ENCODE data around the gene C11orf86. TPM values are rescaled to one million over a fixed set of nuclear protein-coding genes. Genes with fewer than 3 reads are reported as not detected.

C11orf86 gene, protein sequence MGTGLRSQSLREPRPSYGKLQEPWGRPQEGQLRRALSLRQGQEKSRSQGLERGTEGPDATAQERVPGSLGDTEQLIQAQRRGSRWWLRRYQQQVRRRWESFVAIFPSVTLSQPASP
- not detected for total RNA-seq

DNA sequence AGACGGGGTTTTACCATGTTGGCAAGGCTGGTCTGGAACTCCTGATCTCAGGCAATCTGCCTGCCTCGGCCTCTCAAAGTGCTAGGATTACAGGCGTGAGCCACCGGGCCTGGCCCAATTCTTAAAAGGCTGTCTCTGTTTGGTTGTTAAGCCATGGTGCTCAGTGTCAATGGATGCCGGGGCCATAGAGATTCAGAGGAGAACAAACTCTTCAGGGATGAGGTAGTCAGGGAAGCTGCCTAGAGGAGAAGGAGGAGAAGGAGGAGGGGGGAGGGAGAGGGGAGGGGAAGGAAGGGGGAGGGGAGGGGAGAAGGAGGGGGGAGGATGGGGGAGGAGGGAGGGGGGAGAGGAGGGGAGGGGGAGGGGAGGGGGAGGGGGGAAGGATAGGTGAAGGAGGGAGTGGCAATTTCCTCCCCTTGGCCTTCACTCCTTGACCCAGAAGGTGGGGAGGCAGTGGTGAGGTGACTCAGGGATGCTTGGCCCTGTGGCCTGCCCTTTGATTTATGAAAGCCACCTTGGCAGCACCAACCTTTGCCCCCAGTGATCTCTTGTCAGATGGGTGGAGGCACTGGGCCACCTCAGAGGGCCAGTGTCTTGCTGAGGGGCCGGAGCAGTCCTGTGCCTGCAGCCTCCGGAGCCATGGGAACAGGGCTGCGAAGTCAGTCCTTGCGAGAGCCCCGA, at the start of gene C11orf86:
TSS of gene C11orf86 (plus strand) at position 581 of the 681 bp plus-strand sequence. CDS start at position 640, 59 bp downstream.
- Histone ChIP-seq H3K4me3 (replicated peaks in 1 of 3) (no peak within 1 kb of the TSS), H3K27me3 (no peaks in the 10 kb centered on the region), H3K36me3 (no peaks in the 10 kb centered on the region), H3K4me1 (peaks cover 0 to 6% of the 10 kb centered on the region in 2 donors), H3K9me3 (no peaks in the 10 kb centered on the region), H3K27ac (no peak within 1 kb of the TSS)
- intact Hi-C loops (cut with DNase I), result no loop called here
- no peak for DNase-seq
- TF ChIP-seq, protein P1, sequence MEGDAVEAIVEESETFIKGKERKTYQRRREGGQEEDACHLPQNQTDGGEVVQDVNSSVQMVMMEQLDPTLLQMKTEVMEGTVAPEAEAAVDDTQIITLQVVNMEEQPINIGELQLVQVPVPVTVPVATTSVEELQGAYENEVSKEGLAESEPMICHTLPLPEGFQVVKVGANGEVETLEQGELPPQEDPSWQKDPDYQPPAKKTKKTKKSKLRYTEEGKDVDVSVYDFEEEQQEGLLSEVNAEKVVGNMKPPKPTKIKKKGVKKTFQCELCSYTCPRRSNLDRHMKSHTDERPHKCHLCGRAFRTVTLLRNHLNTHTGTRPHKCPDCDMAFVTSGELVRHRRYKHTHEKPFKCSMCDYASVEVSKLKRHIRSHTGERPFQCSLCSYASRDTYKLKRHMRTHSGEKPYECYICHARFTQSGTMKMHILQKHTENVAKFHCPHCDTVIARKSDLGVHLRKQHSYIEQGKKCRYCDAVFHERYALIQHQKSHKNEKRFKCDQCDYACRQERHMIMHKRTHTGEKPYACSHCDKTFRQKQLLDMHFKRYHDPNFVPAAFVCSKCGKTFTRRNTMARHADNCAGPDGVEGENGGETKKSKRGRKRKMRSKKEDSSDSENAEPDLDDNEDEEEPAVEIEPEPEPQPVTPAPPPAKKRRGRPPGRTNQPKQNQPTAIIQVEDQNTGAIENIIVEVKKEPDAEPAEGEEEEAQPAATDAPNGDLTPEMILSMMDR (IDR thresholded peaks at IDR 0.05), result no peak
- TF ChIP-seq POLR2A (IDR thresholded peaks at IDR 0.05), result no peak
- 71 to 81% methylated on average over 6 to 10 of the region's 10 CpGs for WGBS, 2 donors

DNA sequence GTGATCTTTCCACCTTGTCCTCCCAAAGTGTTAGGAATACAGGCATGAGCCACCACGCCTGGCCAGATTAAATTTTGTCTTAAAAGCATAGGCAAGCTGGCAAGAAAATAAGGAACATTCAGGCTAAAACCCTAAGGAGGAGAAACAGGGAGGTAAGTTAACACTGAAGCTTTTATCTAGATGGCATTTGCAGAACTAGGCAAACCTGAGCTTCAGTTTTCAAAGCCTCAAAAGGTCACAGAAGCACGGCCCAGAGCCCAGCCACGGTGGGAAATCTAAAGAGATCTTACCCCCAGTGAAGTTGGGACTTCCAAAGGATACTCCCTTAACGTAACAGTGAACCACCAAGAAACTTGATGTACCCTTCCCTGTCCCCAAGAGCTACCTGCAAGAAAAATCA, 45.4 kb upstream of the C11orf86 start:
- no peak for TF ChIP-seq POLR2A (IDR thresholded peaks at IDR 0.05)
- TF ChIP-seq, protein P1 (IDR thresholded peaks at IDR 0.05), result no peak
- Histone ChIP-seq H3K27ac (no peak overlapping the region), H3K36me3 (no peaks in the 10 kb centered on the region), H3K27me3 (no peaks in the 10 kb centered on the region), H3K4me3 (replicated peaks in 1 of 3) (no peak overlapping the region), H3K9me3 (no peaks in the 10 kb centered on the region), H3K4me1 (no peaks in the 10 kb centered on the region)
- WGBS, 2 donors, result 71% methylated on average over 4 of the region's 4 CpGs
- intact Hi-C loops (cut with DNase I), result no loop called here
- DNase-seq, result no peak

DNA sequence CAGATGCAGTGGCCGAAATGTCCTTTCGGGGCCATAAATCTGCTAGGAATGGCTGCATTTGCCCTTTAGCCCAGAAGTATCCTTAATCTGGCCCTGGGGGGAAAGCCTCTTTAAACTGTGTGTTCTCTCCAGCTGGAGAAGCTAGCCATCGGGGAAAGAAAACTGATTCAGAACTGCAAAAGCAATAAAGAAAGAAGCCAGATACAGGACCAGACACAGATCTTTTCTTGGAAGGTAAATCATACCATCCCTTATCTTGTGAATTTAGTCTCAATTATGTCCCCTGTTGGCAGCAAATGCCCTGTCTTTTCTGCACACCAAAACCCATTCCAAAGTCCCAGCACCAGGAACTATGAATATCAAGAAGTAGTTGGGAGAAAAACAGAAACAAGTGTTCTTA, 42.6 kb upstream of the C11orf86 start:
- Histone ChIP-seq H3K4me3 (replicated peaks in 1 of 3) (no peak overlapping the region), H3K9me3 (no peaks in the 10 kb centered on the region), H3K27ac (no peak overlapping the region), H3K36me3 (no peaks in the 10 kb centered on the region), H3K4me1 (no peaks in the 10 kb centered on the region), H3K27me3 (no peaks in the 10 kb centered on the region)
- intact Hi-C loops (cut with DNase I), result no loop called here
- no peak for TF ChIP-seq POLR2A (IDR thresholded peaks at IDR 0.05)
- TF ChIP-seq, protein P1 (IDR thresholded peaks at IDR 0.05), result no peak
- DNase-seq, result no peak
- WGBS, 2 donors, result 91 to 93% methylated on average over 3 of the region's 3 CpGs

DNA sequence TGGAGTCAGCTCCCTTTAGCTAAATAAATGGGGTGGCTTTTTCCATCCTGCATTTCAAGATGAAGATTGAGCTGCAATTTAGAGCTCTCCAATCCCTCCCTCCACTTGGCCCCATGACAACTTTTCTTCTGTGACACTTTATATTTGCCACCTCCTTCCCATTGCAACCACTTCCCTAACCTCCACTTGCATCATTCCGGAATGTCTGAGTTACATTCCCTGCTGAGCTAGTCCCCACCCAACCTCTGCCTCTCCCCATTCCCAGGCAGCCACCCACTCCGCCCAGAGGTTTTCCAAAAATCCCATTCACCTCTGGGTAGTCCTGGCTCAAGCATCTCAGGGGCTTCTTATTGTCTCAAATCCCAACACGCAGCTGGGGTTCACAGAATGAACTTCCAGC, 41.6 kb upstream of the C11orf86 start:
- H3K9me3 ChIP-seq, result no peaks in the 10 kb centered on the region
- no peak for TF ChIP-seq POLR2A (IDR thresholded peaks at IDR 0.05)
- TF ChIP-seq, protein P1 (IDR thresholded peaks at IDR 0.05), result no peak
- no peaks in the 10 kb centered on the region for H3K27me3 ChIP-seq
- WGBS, 2 donors, result 92 to 97% methylated on average over 3 of the region's 3 CpGs
- H3K27ac ChIP-seq, result no peak overlapping the region
- H3K36me3 ChIP-seq, result no peaks in the 10 kb centered on the region
- no peak for DNase-seq
- no peaks in the 10 kb centered on the region for H3K4me1 ChIP-seq
- intact Hi-C loops (cut with DNase I), result no loop called here
- H3K4me3 ChIP-seq (replicated peaks in 1 of 3), result no peak overlapping the region

DNA sequence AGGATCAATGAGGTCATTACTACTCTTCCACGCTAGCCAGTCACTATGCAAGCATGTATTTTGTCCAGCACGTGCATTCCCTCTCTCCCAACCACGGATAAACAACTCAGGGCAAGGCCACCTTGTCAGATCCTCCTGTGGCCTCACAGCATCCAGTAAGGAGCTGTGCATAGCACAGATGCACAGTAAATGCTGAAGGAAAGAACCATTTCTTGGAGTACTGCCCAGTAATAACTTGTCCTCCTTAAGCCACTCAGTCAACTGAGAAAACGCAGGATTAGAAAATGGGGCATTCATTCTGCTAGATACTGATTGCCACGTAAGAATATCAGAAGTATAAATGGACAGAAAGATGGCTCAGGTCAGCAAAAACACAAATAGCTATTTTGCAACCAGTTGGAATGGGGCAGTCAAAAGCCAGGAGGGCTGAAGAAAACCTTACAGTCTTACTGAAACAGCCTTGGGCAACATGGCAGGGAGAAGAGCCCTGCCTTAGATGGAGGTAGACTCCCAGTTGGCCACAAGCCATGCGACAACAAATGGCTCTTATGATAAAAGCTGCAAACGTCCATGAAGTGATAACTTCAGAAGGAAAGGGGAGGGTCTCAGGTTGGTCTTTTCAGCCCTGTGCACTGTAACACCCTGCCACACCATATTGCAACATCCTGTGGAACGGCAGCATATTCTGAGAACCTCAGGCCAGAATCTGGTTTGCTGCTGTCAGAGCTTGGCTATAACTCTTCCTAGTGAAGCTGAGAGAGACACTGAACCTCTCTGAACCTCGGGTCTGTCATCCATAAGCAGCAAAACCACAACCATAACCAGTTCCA, 39.9 kb upstream of the C11orf86 start:
- Histone ChIP-seq H3K27me3 (no peaks in the 10 kb centered on the region), H3K4me3 (replicated peaks in 1 of 3) (no peak overlapping the region), H3K9me3 (no peaks in the 10 kb centered on the region), H3K4me1 (no peaks in the 10 kb centered on the region), H3K27ac (no peak overlapping the region), H3K36me3 (no peaks in the 10 kb centered on the region)
- no peak for TF ChIP-seq POLR2A (IDR thresholded peaks at IDR 0.05)
- TF ChIP-seq, protein P1 (IDR thresholded peaks at IDR 0.05), result no peak
- DNase-seq, result no peak
- 72 to 75% methylated on average over 9 of the region's 9 CpGs for WGBS, 2 donors
- intact Hi-C loops (cut with DNase I), result no loop called here

Measured in thyroid gland (tissue), 4 donors.